Effector memory CD8-positive, alpha-beta T cell (primary cell): Measurements from ENCODE around the gene ABHD11.
A peak's percentile ranks its signal among the peaks of the same experiment; 100 is the strongest.

Experiments used
- ATAC-seq: fragments of 150-1000 bp; cut with Tn5 transposase; replicated peaks from 2 replicates; pipeline ENCODE4 v1.10.0; 2021; ENCODE audit warnings: mild to moderate bottlenecking, moderate library complexity
- DNase-seq, 3 experiments: peaks; one replicate each; pipeline ENCODE4 v3.0.0; 2021
- H3K27ac Mint-ChIP-seq, 2 donors: one replicate each; pipeline ENCODE4 v1.8.0; 2022; ENCODE audit warnings: mild to moderate bottlenecking in 2 of 2, mixed read lengths in 2 of 2, moderate library complexity in 2 of 2
- H3K27me3 Mint-ChIP-seq, 2 donors: one replicate each; pipeline ENCODE4 v1.8.0; 2022; ENCODE audit warnings: mixed read lengths in 2 of 2
- H3K36me3 Mint-ChIP-seq: one replicate; pipeline ENCODE4 v1.8.0; 2022; ENCODE audit warnings: mild to moderate bottlenecking, moderate library complexity, mixed read lengths; ENCODE audit not compliant: insufficient read depth
- H3K4me1 Mint-ChIP-seq, 2 donors: one replicate each; pipeline ENCODE4 v1.8.0; 2022; ENCODE audit warnings: low read depth in 2 of 2, mixed read lengths in 2 of 2
- H3K4me3 Mint-ChIP-seq, 2 donors: one replicate each; pipeline ENCODE4 v1.8.0; 2022; ENCODE audit warnings: mild to moderate bottlenecking in 2 of 2, mixed read lengths in 2 of 2, moderate library complexity in 2 of 2
- H3K9me3 Mint-ChIP-seq, 2 donors: one replicate each; pipeline ENCODE4 v1.8.0; 2022; ENCODE audit warnings: mixed read lengths in 2 of 2

The ABHD11 gene

DNA sequence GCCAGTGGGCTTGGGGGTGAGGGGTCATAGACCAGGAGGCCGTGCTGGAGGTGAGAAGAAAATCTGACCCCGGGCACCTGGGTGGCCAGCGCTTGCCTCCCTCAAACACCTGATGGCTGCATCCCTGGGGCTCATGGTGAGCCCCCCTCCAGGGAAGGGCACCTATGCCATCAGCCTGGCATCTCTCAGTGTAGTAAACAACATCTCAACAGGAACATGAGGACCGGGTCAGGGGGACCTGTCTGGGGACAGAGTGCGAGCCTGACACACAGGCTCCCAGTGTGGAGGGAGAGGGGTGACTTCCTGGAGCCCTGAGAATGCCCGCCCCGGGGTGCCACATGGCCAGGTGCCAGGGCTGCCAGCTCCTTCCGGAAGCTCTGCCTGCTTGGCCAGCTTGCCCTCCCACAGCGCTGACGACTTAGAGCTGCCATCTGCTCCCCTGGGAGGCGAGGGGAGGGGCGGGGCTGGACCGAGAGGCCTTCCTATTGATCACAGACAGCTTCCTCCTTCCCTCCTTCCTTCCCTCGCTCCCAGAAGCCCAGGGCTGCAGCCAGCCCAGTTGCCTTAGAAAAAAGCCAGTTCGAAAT is 31.5 kb downstream of the ABHD11 start:
- ATAC-seq (peak; percentile 14), DNase-seq (no peak)
- no peaks in the 10 kb centered on the region for H3K9me3 Mint-ChIP-seq
- H3K4me3 Mint-ChIP-seq, result no peak overlapping the region
- H3K27ac Mint-ChIP-seq, result no peak overlapping the region
- peaks cover 4% of the 10 kb centered on the region in 2 donors for H3K4me1 Mint-ChIP-seq
- peaks cover 45% of the 10 kb centered on the region for H3K36me3 Mint-ChIP-seq
- no peaks in the 10 kb centered on the region for H3K27me3 Mint-ChIP-seq

GRCh38 chr7:73706126-73707044 is 32.2 kb downstream of the ABHD11 start:
- no peak for ATAC-seq
- no peak for DNase-seq

DNA sequence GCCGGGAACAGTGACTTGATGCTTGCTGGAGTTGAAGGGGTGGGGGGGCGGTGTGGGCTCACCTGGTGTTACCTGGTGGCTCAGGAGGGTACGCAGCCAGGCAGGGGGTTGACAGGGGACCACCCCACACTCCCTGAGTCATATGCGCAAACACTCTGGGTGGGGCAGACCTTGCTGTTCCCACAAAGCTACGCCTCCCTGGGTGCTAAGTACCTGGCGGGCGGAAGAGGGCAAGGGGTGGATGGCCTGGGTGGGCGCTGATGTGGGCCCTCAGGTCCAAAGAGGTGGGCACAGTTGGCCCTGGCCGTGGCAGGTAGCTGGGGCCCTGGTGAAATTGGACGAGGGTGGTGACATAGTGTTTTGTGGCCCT is 33.1 kb downstream of the ABHD11 start:
- Mint-ChIP-seq H3K4me3 (no peak overlapping the region), H3K9me3 (no peaks in the 10 kb centered on the region), H3K4me1 (peaks cover 0 to 6% of the 10 kb centered on the region in 2 donors), H3K36me3 (peaks cover 55% of the 10 kb centered on the region), H3K27ac (no peak overlapping the region), H3K27me3 (no peaks in the 10 kb centered on the region)
- no peak for ATAC-seq
- DNase-seq, result no peak

More at GRCh38 chr7:73706126-73707044, 32.2 kb downstream of the ABHD11 start:
- no peaks in the 10 kb centered on the region for H3K9me3 Mint-ChIP-seq
- H3K36me3 Mint-ChIP-seq, result peaks cover 48% of the 10 kb centered on the region
- H3K27ac Mint-ChIP-seq, result peak overlapping the region in 1 of 2 donors; percentile 76
- H3K4me1 Mint-ChIP-seq, result peaks cover 0 to 6% of the 10 kb centered on the region in 2 donors
- H3K4me3 Mint-ChIP-seq, result no peak overlapping the region
- H3K27me3 Mint-ChIP-seq, result no peaks in the 10 kb centered on the region

DNA sequence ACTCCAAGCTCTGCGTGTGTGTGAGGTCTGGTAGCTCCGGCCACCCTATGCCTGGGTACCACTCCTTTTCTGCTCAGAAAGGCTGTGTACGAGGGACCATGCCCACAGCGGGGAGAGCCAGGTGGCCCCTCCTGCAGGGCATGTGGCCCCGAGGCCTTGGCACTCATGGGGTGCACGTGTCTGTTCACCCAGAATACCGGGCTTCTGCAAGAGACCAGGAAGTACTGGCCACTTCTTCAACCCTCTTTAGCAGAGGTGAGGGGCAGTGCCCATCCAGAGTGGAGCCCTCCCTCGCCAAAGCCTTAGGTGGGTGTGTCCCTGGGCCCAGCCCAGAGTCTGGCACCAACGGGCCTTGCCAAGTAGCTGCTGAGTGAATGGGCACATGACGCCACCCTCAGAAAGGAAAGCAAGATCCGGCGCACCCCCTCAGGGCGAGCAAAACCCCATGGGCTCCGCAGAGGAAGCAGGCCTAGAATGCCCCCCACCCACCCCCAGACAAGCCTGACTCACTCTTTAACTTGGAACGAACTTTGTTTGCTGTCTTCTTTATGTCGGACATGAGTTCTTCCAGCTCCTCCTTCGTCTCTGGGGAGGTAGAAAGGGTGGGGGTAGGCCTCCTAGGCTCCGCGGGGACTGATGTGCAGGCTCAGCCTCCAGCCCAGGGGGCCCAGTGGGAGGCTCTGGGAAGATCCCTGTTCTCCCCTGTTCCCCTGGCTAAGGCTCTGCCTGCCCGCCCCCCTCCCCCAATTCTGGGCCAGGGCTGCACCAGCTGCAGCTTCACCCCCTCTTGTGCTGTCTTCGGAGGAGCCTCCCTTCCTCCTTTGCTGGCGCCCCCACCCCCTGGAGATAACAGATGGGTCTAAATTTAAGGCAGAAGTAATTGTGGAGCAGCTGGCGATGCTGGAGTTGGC is 33.7 kb downstream of the ABHD11 start:
- Mint-ChIP-seq H3K36me3 (peaks cover 62% of the 10 kb centered on the region), H3K9me3 (no peaks in the 10 kb centered on the region), H3K4me1 (peaks cover 0 to 6% of the 10 kb centered on the region in 2 donors), H3K27me3 (no peaks in the 10 kb centered on the region), H3K4me3 (no peak overlapping the region), H3K27ac (no peak overlapping the region)
- no peak for DNase-seq
- no peak for ATAC-seq

DNA sequence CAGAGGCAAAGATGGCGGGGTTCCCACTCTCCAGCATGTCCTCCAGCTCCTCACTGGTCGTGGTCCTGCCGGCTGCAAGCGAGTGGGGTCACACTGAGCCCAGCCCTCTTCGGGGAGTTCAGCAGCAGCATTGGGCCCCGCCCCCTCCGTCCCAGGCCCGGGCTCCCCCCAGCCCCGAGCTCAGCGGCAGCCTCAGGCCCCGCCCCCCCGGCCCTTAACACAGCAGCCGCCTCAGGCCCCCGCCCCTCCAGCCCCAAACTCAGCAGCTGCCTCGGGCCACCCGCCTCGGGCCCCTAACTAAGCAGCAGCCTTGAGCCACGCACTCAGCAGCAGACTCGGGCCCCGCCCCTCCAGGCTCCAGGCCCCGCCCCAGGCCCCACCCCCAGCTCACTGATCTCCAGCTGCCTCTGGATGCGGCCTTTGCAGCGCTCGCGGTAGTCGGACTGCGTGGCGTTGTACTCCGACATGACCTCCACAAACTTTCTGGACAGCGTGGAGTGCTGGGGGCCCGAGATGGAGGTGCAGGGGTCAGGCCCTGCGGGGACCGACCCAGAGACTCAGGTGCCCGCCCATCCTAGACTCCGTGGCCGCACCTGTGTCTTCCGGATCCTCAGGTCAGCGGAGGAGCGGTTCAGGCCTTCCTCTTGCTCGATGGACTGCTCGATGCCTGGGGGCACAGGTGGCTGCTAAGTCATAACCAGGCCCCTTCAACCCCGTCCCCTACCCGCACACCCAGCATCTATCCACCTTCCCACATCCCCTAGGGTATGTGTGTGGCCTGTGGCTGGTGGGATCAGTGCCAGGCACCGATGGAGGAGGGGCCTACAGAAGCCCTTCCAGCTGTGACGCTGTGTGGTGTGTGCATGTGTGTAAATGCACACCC is 34.6 kb downstream of the ABHD11 start:
- peaks cover 67% of the 10 kb centered on the region for H3K36me3 Mint-ChIP-seq
- H3K9me3 Mint-ChIP-seq, result no peaks in the 10 kb centered on the region
- no peak overlapping the region for H3K4me3 Mint-ChIP-seq
- peak; percentile 24 for ATAC-seq
- peaks cover 0 to 6% of the 10 kb centered on the region in 2 donors for H3K4me1 Mint-ChIP-seq
- DNase-seq, result no peak
- no peaks in the 10 kb centered on the region for H3K27me3 Mint-ChIP-seq
- peak overlapping the region in 1 of 2 donors; percentile 77 for H3K27ac Mint-ChIP-seq

GRCh38 chr7:73703225-73703624 is 35.4 kb downstream of the ABHD11 start:
- Mint-ChIP-seq H3K4me3 (no peak overlapping the region), H3K27ac (peak overlapping the region in 1 of 2 donors; percentile 77), H3K36me3 (peaks cover 74% of the 10 kb centered on the region), H3K4me1 (peaks cover 0 to 6% of the 10 kb centered on the region in 2 donors), H3K27me3 (no peaks in the 10 kb centered on the region), H3K9me3 (no peaks in the 10 kb centered on the region)
- ATAC-seq, result no peak
- no peak for DNase-seq

GRCh38 chr7:73702665-73703064 is 35.9 kb downstream of the ABHD11 start:
- ATAC-seq, result no peak
- H3K27ac Mint-ChIP-seq, result peak overlapping the region in 1 of 2 donors; percentile 77
- peaks cover 79% of the 10 kb centered on the region for H3K36me3 Mint-ChIP-seq
- no peak for DNase-seq
- no peak overlapping the region for H3K4me3 Mint-ChIP-seq
- H3K9me3 Mint-ChIP-seq, result no peaks in the 10 kb centered on the region
- peaks cover 0 to 6% of the 10 kb centered on the region in 2 donors for H3K4me1 Mint-ChIP-seq
- no peaks in the 10 kb centered on the region for H3K27me3 Mint-ChIP-seq

DNA sequence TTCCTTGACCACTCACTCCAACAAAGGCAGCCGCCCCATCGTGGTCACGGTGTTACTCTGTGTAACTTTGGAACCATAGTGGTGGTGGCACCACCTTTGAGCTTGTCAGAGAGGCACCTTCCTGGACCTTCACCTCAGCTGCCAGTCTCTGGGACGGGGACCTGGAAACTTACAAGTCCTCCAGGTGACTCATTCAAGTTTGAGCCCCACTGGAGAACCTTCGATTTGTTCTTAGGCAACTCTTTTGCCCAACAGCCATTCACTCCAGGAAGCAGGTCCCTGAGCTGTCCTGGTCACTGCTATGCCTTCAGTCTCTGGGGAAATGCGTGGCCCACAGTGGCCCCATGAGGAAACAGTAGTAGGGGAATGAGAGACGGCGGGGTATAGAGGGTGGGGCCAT is 36.4 kb downstream of the ABHD11 start:
- no peak for DNase-seq
- Mint-ChIP-seq H3K36me3 (peaks cover 82% of the 10 kb centered on the region), H3K4me1 (peaks cover 0 to 6% of the 10 kb centered on the region in 2 donors), H3K9me3 (no peaks in the 10 kb centered on the region), H3K27me3 (no peaks in the 10 kb centered on the region), H3K27ac (peak overlapping the region; percentile 19 to 77), H3K4me3 (no peak overlapping the region)
- ATAC-seq, result no peak

GRCh38 chr7:73701357-73701995 is 37.1 kb downstream of the ABHD11 start:
- Mint-ChIP-seq H3K27ac (peak overlapping the region; percentile 19 to 82), H3K27me3 (no peaks in the 10 kb centered on the region), H3K4me3 (no peak overlapping the region), H3K9me3 (no peaks in the 10 kb centered on the region), H3K4me1 (peaks cover 0 to 5% of the 10 kb centered on the region in 2 donors), H3K36me3 (peaks cover 85% of the 10 kb centered on the region)
- DNase-seq (no peak), ATAC-seq (peak; percentile 57)

DNA sequence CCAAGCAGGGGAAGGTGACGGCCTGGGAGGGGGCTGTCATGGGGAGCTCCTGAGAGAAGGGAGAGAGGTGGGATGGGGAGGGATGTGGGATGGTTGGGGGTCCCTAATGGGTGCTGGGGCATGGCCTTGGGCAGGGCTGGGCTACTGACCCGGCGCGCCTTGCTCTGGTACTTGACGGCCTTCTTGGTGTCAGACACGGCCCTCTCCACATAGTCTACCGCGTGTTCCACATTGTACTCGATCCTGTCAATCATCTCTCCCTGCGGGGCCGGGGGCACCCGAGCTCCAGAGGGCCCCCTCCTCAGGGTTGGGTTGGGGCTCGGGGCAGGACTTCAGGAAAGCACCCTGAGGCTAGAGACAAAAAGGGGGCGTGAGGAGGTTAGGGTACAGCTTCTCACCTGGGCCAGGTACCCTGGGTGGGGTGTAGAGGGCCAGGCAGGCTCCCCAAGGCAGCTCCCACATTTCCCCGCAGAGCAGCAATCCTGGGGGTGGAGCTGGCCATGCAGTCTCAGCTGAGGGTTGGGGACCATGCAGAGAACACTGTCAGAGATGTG is 37.9 kb downstream of the ABHD11 start:
- Mint-ChIP-seq H3K27ac (peak overlapping the region in 1 of 2 donors; percentile 80), H3K4me1 (peaks cover 2 to 5% of the 10 kb centered on the region in 2 donors), H3K36me3 (peaks cover 80% of the 10 kb centered on the region), H3K9me3 (no peaks in the 10 kb centered on the region), H3K4me3 (no peak overlapping the region), H3K27me3 (no peaks in the 10 kb centered on the region)
- ATAC-seq (no peak), DNase-seq (no peak)

- Mint-ChIP-seq H3K9me3 (no peaks in the 10 kb centered on the region), H3K27ac (peak overlapping the region in 1 of 2 donors; percentile 80), H3K4me1 (peaks cover 4 to 5% of the 10 kb centered on the region in 2 donors), H3K4me3 (no peak overlapping the region), H3K27me3 (no peaks in the 10 kb centered on the region), H3K36me3 (peaks cover 81% of the 10 kb centered on the region)
- DNase-seq (no peak), ATAC-seq (no peak)
Measured at GRCh38 chr7:73700069-73700423, 38.6 kb downstream of the ABHD11 start.
